Lung microvascular endothelial cell (primary cell): ENCODE data around the gene NRP1. TPM values are rescaled to one million over a fixed set of nuclear protein-coding genes. Genes with fewer than 3 reads are reported as not detected.
"Not testable (repeated sequence)": the region's sequence is repeated elsewhere in the genome, so short reads cannot be mapped to it uniquely, and the experiment has no call there.

Source experiments
- DNase-seq, 2 donors: peaks; one replicate each; pipeline versions ENCODE4 v3.0.0 to v3.0.0-alpha.2; 2010; ENCODE audit warnings: low read depth in 2 of 2
- total RNA-seq: library from RNA; depleted of rRNA; stranded (reverse); fragments of >200 nt; gene quantifications from 2 replicates; pipeline ENCODE4 v1.2.1, GENCODE V29; 2014

The NRP1 gene
- total RNA-seq, 1 donor from 2014 or later: 6.5 TPM

DNA sequence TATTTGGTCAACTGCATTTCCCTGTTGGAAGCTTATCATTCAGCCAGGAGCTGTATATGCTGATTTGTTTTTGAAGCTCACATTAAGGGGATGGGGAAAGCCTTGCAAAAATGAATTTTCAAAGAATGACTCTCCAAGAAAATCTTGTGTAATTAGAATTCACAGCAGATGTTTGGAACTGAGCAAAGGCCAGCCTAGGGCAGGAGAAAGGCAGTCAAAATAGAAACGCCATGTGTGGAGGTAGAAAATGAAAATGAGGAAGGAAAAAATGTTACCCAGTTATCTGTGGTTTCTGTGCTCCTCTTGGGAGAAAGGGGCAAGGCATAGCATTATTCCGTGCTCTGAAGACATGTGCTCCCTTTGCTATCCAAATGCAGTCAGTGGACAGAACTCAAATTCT is 93.5 kb downstream of the NRP1 start:
- no peak for DNase-seq

DNA sequence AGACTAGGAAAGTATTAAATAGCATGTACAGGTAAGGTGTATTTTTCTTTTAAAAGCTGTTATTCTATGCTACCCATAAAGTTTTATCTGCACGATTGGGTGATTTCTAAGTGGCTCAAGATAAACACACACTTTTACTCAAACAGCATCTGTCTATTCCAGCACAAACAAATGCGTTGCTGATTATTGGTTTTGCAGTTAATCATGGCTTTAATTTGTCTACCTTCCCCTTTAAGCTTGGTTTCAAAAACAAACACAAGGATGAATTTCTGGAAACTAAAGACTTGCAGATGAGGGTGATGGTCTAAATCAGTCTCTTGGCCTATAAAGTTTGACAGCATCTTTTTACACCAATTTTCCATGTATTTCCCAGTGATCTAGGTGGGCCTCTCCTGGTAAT is 94.2 kb downstream of the NRP1 start:
- no peak for DNase-seq

DNA sequence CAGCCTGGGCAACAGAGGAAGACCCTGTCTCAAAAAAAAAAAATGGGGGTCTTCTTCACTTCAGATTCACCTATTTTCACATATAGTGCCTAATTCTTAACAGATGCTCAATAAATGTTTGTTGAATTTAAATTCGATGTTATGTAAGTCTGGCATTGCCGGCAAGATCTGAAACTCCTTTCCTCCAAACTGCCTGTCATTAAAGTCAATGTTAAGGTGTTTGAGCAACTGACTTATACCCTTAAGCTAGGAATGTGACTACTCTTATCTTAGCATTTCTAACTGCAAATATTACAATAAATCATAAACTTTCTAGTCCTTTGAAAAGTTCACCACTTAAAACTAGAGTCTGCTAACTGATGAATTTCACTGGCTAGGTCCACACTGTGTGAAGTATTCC is 95.2 kb downstream of the NRP1 start:
- DNase-seq: no peak

DNA sequence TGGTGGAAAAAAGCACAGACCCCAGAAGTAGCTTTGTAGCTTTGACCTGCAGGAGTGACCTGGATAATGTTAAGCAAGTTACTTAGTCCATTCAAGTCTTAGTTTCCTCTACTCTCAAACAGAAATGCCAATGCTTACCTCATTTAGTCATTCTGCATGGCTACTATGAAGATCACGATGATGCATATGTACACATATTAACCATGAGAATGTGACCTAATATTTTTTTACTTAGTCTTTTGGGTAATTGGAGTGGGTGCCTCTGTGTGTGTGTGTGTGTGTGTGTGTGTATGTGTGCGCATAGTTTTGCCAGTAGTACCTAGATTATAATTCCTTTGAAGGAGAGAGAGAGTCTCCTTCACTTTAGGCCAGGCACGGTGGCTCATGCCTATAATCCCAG is 95.8 kb downstream of the NRP1 start:
- DNase-seq: no peak

DNA sequence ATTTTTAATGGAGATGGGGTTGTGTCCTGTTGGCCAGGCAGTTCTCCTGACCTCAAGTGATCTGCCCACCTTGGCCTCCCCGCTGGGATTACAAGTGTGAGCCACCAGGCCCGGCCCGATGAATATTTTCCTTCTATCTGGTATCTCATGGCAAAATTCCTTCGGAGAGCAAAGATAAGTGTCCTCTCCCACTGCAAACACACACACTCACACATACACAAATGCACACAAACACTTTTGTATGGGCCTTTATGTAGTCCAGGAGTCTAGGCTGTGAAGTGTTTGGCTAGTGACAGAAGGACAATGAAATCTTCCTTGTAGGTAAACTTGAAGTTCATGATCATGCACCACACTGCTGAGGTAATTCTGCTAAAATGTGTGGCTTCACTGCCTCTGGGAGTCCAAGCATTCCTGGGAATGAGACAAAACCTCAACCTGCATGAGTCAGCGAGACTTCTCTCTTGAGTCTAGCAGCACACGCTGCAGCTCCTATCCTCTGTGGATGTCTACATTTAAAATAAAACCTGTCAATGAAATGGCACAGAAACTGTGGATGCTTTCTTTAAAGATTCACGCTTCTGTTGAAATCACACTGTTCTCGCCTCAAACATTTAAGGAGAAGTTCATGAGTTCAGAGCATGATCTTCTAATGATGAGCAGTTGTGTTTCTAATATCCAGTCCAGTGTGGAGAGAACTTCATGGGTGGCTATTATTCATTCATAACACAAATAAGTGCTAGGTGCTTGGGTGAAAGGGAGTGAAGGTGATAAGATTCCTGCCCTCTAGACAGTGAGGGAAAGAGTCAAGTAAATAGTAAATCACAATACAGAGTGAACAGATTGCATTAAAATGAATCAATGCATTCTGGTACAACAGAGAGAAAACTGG is 96.5 kb downstream of the NRP1 start:
- peak in 1 of 2 donors; percentile 73 for DNase-seq

DNA sequence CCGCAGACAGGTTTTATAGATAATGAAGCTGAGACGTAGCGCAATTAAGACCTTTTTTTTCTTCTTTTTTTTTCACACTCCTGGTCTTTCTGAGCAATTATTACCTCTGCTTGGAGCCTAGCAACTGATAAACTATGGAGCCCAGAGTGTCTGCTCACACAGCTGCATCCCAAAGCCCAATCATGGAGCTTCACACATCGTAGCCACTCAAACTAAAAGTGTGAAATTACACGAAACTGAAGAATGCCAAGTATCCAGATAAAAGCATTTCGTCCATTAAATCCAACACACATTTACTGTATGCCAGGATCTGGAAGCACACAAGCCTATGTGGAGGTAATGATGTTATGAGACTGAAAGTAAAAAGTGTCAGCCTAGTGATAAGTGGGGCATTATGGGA is 97.6 kb downstream of the NRP1 start:
- DNase-seq: no peak

DNA sequence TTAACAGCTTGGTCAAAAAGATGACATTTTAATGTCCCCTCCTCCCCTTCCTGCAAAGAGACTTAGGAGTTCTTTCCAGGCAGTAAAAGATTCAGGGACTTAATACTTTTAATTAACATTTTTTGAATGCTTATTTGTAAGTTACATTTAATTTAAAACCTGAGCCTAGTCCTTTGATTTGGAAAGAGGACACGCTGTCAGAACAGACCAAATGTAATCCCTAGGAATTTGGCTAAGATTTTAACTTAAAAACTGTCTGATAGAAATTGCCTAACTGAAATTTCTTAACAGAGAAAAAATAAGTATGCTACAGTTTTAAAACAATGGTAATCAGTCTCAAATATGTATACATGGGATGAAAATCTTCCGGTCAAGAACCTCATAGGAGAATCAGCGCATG is 98.5 kb downstream of the NRP1 start:
- no peak for DNase-seq

DNA sequence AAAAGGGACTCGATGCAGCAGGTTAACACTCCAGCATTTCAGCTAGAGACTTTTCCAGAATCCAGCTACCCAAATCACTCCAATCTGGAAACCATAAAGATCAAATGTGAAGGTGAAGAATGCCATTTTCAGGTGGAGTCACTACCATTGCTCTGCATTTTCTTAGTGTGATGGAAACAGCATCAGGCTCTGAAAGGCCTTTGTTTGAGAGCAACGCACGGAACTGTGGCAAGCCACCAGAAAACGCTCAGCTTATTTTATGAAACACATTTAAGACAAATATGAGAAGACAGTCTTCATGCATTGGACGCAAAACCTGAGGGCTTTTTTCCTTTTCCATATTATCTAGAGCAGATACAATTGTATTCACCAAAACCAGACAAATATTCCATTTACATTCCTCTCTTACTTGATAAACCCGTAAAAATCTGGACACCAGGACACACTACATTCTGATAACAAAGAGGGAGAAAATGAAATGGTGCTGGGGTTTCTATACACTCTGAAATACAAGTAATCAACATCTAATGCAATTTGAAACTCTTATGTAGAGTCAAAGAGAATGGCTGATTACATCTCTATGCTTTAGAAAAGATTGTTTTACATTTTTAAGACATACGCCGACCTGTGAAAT is 99.1 kb downstream of the NRP1 start:
- no peak for DNase-seq

DNA sequence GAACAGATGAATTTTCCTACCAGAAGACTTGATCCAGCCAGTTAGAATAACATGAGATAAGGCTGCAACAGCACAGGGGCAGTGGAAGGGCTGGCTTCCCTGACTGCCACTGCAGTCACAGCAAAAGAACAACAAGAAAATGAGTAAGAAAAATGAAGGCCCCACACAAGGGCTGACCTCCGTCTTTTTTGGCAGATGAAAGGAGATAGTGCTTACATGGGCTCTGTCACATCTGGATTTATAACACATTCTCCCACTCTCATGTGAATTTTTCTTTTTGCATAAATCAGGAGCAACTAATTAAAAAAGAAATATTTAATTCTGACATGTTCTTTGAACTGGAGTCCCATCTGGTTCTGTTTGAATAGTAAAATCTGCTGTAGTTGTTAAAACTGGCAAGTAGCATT is 99.6 kb downstream of the NRP1 start:
- DNase-seq: peak; percentile 29 to 56

DNA sequence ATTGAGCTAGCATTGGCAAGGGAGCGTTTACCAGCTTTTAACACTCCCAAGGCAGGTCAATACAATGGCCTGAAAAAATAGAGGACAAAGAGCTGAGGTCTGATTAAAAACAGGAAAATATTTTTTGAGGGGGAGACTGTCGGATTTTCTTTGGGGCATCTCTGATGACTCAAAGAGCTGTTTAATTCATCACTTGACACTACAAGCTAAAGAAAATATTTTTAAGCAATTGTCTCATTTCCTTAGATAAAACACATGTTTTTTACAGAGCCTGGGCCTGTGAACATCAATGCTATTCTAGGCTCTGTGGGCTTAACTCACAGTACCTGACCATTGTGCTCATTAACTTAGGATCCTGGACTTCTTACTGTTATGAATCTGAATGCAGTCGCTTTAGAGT is 100.8 kb downstream of the NRP1 start:
- DNase-seq: peak; percentile 67 to 87

DNA sequence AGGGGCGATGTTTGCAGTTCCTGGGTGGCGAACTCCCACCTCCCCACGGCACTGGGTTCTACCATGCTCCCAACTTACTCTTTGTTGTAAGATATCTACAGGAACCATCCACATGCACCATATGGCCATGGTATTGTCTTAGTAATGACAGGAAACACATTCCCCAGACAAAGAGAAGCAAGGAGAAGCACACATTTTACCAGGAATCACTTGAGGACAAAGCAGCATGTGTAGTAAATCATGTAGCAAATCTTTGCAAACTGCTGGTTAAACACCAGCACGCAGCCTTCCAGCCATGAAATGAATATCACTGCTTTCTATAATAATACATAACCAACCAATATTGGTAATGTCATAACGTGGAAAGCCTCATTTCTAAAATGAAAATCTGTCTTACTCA is 101.2 kb downstream of the NRP1 start:
- peak in 1 of 2 donors; percentile 77 for DNase-seq

DNA sequence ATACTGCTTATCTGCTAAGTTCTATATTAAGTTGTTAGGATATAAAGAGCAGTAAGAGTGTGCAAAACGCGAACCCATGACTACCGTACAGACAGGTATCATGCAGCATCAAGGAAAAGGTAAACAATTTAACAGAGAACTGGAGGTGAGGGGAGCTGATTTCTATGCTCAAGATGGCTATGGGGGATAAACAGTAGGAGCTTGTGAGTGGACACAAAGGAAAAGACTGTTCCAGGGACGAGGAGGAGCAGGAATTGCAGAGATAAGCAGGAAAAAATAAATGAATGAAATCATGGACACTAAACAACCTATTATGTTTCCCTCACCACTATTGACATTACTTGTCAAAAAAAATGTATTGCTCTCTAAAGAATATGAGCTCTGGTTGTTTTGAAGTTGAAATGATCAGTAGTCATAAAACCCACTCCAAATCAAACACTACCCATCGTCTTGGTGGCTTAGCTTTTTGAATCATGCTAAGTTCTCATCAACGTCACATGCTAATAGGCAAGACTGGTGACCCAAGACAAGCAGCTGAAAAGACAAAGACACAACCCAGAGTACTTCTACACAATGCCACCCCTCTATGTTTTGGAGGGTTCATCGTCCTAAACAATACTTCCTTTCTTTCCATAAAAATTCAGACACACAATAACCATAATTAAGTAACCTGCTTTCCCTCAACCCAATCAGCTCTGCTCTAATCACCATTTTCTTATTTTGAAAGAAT is 102.7 kb downstream of the NRP1 start:
- no peak for DNase-seq

DNA sequence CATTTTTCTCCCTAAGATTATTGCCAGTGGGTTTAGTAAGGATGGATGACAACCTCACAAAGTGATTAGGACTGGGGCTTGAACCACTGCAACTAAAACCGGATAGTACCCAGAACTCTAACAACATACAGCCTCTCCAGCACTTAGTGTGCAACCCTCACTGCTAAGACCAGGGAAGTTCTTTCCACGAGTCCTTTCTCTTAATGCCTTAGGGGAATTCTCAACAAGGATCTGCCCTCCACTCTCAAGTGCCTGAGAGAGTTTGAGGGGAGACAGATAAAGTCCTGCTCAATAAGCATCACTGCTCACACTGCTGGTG is 104.6 kb downstream of the NRP1 start:
- no peak for DNase-seq

DNA sequence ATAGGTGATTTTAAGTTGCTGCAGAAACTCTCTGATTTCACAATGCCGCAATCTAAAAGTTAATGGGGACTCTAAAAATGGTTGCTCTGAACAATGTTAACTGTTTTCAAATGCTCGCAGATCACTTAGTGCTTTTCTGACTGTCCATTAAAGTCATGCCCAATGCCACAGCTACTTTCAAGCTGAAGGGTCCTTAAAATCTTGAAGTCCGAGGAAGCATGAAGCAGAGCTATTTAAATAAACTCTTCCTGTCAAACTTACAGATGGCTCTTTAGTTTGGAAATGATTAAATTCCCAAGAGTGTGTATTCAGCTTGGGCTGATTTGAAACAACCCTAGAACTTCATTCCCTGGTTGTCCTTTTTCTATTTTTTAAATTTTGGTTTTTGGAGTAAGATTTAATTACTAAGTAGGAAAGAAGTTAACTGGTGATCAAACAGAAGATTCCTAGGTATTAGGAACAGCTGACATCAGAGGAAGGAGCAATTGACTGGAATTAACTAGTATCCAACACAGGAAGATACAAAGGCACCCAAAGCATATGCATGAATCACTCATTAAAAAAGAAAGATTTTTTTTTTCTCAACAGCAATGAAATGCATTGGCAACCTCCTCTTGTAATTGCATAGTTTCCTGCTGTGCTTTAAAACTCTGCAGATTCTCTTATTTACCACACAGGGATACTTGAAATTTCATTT is 105.1 kb downstream of the NRP1 start:
- peak in 1 of 2 donors; percentile 56 for DNase-seq

DNA sequence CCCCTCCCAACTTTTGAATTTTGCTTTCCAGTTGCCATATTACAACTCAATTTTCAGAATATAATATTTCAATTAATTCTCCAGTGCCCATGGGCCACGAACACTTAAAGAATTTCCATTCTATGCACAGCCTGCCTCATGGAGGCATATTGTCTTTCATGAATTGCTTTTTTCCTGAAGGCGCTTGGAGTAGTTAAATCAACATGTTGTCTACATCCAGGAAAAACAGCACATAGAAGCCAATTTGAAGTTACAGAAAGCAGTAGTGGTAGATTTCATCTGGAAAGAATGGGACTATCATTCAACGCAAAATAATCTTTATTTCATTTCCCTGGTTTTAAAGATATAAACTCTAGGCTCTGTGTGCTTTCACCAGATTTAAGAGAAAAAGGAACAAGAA is 106.0 kb downstream of the NRP1 start:
- DNase-seq: peak in 1 of 2 donors; percentile 39

DNA sequence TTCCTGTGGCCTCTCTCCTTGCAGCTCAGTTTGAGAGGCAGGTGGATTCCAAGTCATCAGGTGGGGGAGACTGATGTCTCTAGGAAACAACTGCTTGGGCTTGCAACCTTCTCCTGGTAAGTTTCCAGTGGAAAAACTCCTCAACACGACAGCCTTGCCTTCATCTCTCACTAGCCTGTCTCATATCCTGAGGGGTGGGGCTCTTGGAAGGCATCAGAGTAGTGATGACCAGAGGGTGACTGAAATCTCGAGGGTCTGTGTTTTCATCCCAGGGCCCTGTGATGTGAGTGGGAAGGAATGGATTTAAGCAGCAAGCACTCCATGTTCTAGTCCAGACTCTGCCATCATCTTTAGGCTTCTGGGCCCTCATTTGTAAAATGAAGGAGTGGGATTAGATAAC is 107.0 kb downstream of the NRP1 start:
- DNase-seq: peak in 1 of 2 donors; percentile 65

DNA sequence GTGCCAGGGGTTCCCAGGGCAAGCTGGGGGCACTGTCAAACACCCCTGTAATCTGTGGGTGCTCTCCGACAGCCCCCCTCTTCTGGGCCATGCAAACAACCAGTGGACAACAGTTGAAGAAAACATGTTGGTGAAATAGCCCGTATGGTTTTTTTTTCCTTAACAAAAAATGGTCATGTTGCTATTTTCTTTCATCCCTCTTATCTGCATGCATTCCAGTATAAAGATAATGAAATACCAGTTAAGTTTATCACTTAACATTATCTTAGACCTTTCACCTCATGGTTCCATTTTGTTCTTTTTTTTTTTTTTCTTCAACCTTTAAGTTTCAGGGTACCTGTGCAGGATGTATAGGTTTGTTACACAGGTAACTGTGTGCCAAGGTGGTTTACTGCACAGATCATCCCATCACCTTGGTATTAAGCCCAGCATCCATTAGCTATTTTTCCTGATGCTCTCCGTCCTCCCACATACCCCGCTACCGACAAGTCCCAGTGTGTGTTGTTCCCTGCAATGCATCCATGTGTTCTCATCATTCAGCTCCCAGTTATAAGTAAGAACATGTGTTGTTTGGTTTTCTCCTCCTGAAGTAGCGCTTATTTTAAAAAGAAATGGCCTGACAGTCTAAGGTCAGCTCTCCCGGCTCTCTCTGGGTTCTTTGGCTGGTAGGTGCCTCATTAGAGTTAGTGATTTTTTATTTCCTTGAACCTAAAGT is 110.1 kb downstream of the NRP1 start:
- no peak for DNase-seq

DNA sequence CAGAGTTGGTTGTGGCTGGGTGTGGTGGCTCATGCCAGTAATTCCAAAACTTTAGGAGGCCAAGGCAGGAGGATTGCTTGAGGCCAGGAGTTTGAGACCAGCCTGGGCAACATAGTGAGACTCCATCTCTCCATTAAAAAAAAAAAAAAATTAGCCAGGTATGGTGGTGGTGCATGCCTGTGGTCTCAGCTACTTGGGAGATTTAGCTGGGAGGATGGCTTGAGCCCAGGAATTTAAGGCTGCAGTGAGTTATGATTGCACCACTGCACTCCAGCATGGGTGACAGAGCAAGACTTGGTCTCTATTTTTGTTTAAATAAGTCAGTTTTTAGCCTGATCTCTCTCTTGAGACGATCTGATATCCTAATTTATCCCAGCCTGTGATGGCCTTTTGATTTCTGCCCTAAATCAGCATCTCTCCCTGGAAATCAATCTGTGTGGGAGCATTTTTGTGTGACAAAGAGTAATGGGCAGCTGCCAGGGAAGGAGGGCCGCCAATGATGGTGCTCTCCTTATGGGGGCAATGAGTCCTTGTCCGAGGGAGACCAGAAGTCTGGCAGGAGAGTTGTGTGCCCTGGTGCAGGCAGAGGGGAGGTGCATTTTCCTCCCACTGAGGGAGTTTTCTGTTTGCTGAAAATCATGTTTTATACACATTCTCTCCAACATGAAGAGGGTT is 111.0 kb downstream of the NRP1 start:
- no peak for DNase-seq

DNA sequence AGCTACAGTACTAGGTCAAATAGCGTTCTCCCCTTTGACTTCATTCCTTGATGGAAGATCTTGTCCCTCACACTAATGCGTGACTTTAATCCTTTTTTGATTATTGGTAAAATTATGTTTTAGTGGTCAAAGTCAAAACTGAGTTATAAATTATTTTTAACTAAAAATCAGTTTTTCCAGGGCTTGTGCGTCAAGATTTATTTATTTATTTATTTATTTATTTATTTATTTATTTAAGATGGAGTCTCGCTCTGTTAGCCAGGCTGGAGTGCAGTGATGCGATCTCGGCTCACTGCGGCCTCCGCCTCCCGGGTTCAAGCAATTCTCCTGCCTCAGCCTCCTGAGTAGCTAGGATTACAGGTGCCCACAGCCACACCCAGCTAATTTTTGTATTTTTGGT is 112.2 kb downstream of the NRP1 start:
- not testable (repeated sequence) for DNase-seq

DNA sequence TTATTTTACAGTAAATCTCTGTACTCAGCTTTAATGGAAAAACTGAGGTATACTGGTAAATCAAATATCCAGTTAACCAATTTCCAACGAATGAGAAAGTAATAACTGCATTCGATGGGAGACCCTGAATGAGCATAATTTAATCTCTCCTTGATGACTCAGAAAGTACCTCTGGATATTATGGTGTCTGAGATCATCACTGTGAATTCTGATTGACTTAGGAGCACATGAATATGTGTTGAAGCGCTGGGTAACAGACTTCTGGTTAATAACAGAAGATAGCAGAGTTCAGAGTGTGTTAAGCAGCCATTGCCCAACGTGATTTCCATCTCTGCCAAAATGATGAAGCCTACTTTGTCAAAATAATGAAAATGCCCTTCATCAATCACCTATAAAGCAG is 116.6 kb downstream of the NRP1 start:
- peak in 1 of 2 donors; percentile 33 for DNase-seq
